ENCODE data around the gene TRIM24.
A peak's percentile ranks its signal among the peaks of the same experiment; 100 is the strongest.
"Not testable (repeated sequence)": the region's sequence is repeated elsewhere in the genome, so short reads cannot be mapped to it uniquely, and the experiment has no call there.

Gene TRIM24

GRCh38 chr7:138499340-138499739 lies 39.3 kb downstream of the TRIM24 start:
- no peak for FAIRE-seq

GRCh38 chr7:138500303-138500702 lies 40.2 kb downstream of the TRIM24 start:
- not testable (repeated sequence) for FAIRE-seq

GRCh38 chr7:138500892-138501291 lies 40.8 kb downstream of the TRIM24 start:
- no peak for FAIRE-seq

- no peak for FAIRE-seq
Measured at GRCh38 chr7:138502023-138502767, 42.1 kb downstream of the TRIM24 start.

GRCh38 chr7:138505361-138505873 lies 45.4 kb downstream of the TRIM24 start:
- FAIRE-seq = no peak

- FAIRE-seq = no peak
Measured at GRCh38 chr7:138506764-138507163, 46.7 kb downstream of the TRIM24 start.

- no peak for FAIRE-seq
Measured at GRCh38 chr7:138510003-138510402, 49.9 kb downstream of the TRIM24 start.

- FAIRE-seq = no peak
Measured at GRCh38 chr7:138512092-138512858, 52.2 kb downstream of the TRIM24 start.

GRCh38 chr7:138512885-138513284 lies 52.8 kb downstream of the TRIM24 start:
- no peak for FAIRE-seq

- no peak for FAIRE-seq
Measured at GRCh38 chr7:138513344-138513871, 53.3 kb downstream of the TRIM24 start.

GRCh38 chr7:138514044-138514443 lies 54.0 kb downstream of the TRIM24 start:
- no peak for FAIRE-seq

GRCh38 chr7:138515001-138515528 lies 55.0 kb downstream of the TRIM24 start:
- FAIRE-seq = no peak

GRCh38 chr7:138519061-138519798 lies 59.2 kb downstream of the TRIM24 start:
- no peak for FAIRE-seq

- no peak for FAIRE-seq
Measured at GRCh38 chr7:138520742-138521141, 60.7 kb downstream of the TRIM24 start.

- FAIRE-seq = no peak
Measured at GRCh38 chr7:138521837-138522461, 61.9 kb downstream of the TRIM24 start.

- FAIRE-seq = peak; percentile 49
Measured at GRCh38 chr7:138524259-138524658, 64.2 kb downstream of the TRIM24 start.

- FAIRE-seq = no peak
Measured at GRCh38 chr7:138525757-138526156, 65.7 kb downstream of the TRIM24 start.

- no peak for FAIRE-seq
Measured at GRCh38 chr7:138527746-138528223, 67.7 kb downstream of the TRIM24 start.

- not testable (repeated sequence) for FAIRE-seq
Measured at GRCh38 chr7:138536833-138537232, 76.8 kb downstream of the TRIM24 start.

GRCh38 chr7:138538518-138538917 lies 78.5 kb downstream of the TRIM24 start:
- no peak for FAIRE-seq

- FAIRE-seq = no peak
Measured at GRCh38 chr7:138538997-138539644, 79.1 kb downstream of the TRIM24 start.

- no peak for FAIRE-seq
Measured at GRCh38 chr7:138542183-138542582, 82.1 kb downstream of the TRIM24 start.

Measured in islet of Langerhans (tissue), 1 donor.